Measurements from ENCODE around the gene HOMER2. TPM values are rescaled to one million over a fixed set of nuclear protein-coding genes. Genes with fewer than 3 reads are reported as not detected.
A peak's percentile ranks its signal among the peaks of the same experiment; 100 is the strongest.

The HOMER2 gene
- total RNA-seq, 1 experiment from 2014 or later = 8.8 TPM

GRCh38 chr15:82968066-82968465, 15.5 kb upstream of the HOMER2 start:
- no TSS peak for BruUV-seq (replicated peaks)
- Mint-ChIP-seq H3K4me1 (ENCODE audit: insufficient read depth, unreplicated experiment) (no peaks in the 10 kb centered on the region), H3K27me3 (ENCODE audit: insufficient read depth, unreplicated experiment) (no peaks in the 10 kb centered on the region), H3K4me3 (ENCODE audit: unreplicated experiment) (no peak overlapping the region), H3K36me3 (ENCODE audit: insufficient read depth, unreplicated experiment) (no peaks in the 10 kb centered on the region), H3K9me3 (ENCODE audit: unreplicated experiment) (no peaks in the 10 kb centered on the region), H3K27ac (ENCODE audit: low read depth, unreplicated experiment) (no peak overlapping the region)
- CTCF ChIA-PET = interaction anchor here (0.8 to 1.1 kb wide), 2 partner anchors 12 to 437 kb away, joined by 3 read pairs; no protein-coding TSS in a partner anchor
- intact Hi-C loops (cut with micrococcal nuclease) = no loop called here
- TF ChIP-seq, protein P1, sequence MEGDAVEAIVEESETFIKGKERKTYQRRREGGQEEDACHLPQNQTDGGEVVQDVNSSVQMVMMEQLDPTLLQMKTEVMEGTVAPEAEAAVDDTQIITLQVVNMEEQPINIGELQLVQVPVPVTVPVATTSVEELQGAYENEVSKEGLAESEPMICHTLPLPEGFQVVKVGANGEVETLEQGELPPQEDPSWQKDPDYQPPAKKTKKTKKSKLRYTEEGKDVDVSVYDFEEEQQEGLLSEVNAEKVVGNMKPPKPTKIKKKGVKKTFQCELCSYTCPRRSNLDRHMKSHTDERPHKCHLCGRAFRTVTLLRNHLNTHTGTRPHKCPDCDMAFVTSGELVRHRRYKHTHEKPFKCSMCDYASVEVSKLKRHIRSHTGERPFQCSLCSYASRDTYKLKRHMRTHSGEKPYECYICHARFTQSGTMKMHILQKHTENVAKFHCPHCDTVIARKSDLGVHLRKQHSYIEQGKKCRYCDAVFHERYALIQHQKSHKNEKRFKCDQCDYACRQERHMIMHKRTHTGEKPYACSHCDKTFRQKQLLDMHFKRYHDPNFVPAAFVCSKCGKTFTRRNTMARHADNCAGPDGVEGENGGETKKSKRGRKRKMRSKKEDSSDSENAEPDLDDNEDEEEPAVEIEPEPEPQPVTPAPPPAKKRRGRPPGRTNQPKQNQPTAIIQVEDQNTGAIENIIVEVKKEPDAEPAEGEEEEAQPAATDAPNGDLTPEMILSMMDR (IDR thresholded peaks at IDR 0.05; ENCODE audit: unreplicated experiment) = no peak
- POLR2A ChIA-PET = interaction anchor here (3.0 kb wide), 1 partner anchor 18 kb away, joined by 11 read pairs; the partner anchor contains the start of gene RAMAC
- DNase-seq (ENCODE audit: unreplicated experiment) = peak; percentile 11

DNA sequence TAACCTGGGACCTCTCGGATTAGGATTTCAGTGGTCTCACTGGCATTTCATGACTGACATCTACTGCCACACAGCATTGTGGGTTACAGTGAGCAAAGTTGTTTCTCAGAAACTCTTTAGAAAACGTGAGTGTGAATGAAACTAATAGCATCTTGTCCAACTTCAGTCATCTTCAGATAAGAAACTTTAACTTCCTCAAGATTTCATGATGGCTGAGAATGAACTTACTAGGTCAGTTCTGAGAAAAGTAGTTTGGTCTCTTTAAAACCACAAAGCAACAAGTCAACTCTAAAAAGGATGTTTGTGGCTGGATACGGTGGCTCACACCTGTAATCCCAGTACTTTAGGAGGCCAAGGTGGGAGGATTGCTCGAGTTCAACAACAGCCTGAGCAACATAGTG, 14.2 kb upstream of the HOMER2 start:
- intact Hi-C loops (cut with micrococcal nuclease) = no loop called here

GRCh38 chr15:82964890-82965289, 12.4 kb upstream of the HOMER2 start:
- intact Hi-C loops (cut with micrococcal nuclease) = no loop called here
- DNase-seq (ENCODE audit: unreplicated experiment) = no peak
- POLR2A ChIA-PET = interaction anchor here (1.5 to 2.8 kb wide), 2 partner anchors 21 to 35 kb away, joined by 4 to 9 read pairs; partner anchors contain the start of gene RAMAC
- Mint-ChIP-seq H3K27me3 (ENCODE audit: insufficient read depth, unreplicated experiment) (no peaks in the 10 kb centered on the region), H3K4me1 (ENCODE audit: insufficient read depth, unreplicated experiment) (no peaks in the 10 kb centered on the region), H3K27ac (ENCODE audit: low read depth, unreplicated experiment) (no peak overlapping the region), H3K4me3 (ENCODE audit: unreplicated experiment) (no peak overlapping the region), H3K9me3 (ENCODE audit: unreplicated experiment) (no peaks in the 10 kb centered on the region), H3K36me3 (ENCODE audit: insufficient read depth, unreplicated experiment) (no peaks in the 10 kb centered on the region)
- CTCF ChIA-PET = interaction anchor here (0.5 kb wide), 1 partner anchor 190 kb away, joined by 5 read pairs; no protein-coding TSS in a partner anchor
- TF ChIP-seq, protein P1 (IDR thresholded peaks at IDR 0.05; ENCODE audit: unreplicated experiment) = no peak
- no TSS peak for BruUV-seq (replicated peaks)

More for the DNA sequence above, 14.2 kb upstream of the HOMER2 start:
- POLR2A ChIA-PET = no interaction called here
- no TSS peak for BruUV-seq (replicated peaks)
- CTCF ChIA-PET = no interaction called here
- DNase-seq (ENCODE audit: unreplicated experiment) = no peak
- Mint-ChIP-seq H3K36me3 (ENCODE audit: insufficient read depth, unreplicated experiment) (no peaks in the 10 kb centered on the region), H3K9me3 (ENCODE audit: unreplicated experiment) (no peaks in the 10 kb centered on the region), H3K27me3 (ENCODE audit: insufficient read depth, unreplicated experiment) (no peaks in the 10 kb centered on the region), H3K4me3 (ENCODE audit: unreplicated experiment) (no peak overlapping the region), H3K4me1 (ENCODE audit: insufficient read depth, unreplicated experiment) (no peaks in the 10 kb centered on the region), H3K27ac (ENCODE audit: low read depth, unreplicated experiment) (no peak overlapping the region)
- TF ChIP-seq, protein P1 (IDR thresholded peaks at IDR 0.05; ENCODE audit: unreplicated experiment) = no peak

DNA sequence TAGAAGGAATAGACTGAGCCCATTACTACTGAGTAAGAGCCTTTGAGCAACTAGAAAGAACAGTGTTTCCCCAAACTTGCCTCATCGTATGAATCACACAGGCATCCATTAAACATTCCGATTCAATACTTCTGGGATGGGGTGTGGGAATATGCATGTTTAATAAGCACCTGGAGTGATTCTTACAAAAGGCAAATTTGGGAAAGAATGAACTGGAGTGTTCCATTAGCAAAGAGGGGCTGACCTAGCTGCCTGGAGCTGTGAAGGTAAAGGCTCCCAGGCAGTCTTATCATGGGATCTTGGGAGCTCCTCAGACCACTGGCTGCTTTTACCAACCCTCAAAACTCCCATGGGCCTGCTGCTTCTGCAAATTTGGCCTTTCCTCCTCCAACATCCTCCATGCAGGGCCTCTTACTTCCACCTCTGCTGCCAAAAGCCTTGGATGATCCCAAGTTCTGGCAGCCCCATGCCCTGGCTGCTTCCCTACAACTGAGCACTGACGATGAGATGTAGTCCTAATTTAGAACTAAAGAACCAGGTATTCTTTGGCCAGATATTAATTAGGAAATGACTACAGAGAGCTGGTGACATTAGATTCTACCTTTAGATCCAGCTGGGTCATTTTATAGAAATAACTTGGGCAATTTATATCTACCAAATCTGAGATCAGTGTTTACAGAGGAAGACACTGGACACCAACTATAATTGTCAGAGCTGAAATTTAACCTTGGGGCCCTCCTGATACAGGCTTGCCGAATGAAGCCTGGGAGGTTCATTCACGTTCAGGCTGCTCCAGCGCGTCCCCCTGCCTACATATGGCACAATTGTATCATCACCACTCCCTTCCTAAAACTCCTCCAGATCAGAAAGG, 11.2 kb upstream of the HOMER2 start:
- no peak overlapping the region for H3K4me3 Mint-ChIP-seq (ENCODE audit: unreplicated experiment)
- CTCF ChIA-PET = interaction anchor here (0.6 to 1.1 kb wide), 2 partner anchors 22 to 115 kb away, joined by 3 read pairs; no protein-coding TSS in a partner anchor
- no TSS peak for BruUV-seq (replicated peaks)

More for the DNA sequence above, 11.2 kb upstream of the HOMER2 start:
- no peaks in the 10 kb centered on the region for H3K4me1 Mint-ChIP-seq (ENCODE audit: insufficient read depth, unreplicated experiment)
- TF ChIP-seq, protein P1 (IDR thresholded peaks at IDR 0.05; ENCODE audit: unreplicated experiment) = no peak
- no peaks in the 10 kb centered on the region for H3K27me3 Mint-ChIP-seq (ENCODE audit: insufficient read depth, unreplicated experiment)
- intact Hi-C loops (cut with micrococcal nuclease) = no loop called here
- no peaks in the 10 kb centered on the region for H3K36me3 Mint-ChIP-seq (ENCODE audit: insufficient read depth, unreplicated experiment)
- H3K9me3 Mint-ChIP-seq (ENCODE audit: unreplicated experiment) = no peaks in the 10 kb centered on the region
- POLR2A ChIA-PET = interaction anchor here (0.6 to 2.8 kb wide), 5 partner anchors 22 to 385 kb away, joined by 3 to 9 read pairs (median 3); partner anchors contain the start of gene RAMAC
- H3K27ac Mint-ChIP-seq (ENCODE audit: low read depth, unreplicated experiment) = no peak overlapping the region
- peak; percentile 11 for DNase-seq (ENCODE audit: unreplicated experiment)
